H9 (cell line): ENCODE data around the gene CEP250. TPM values are rescaled to one million over a fixed set of nuclear protein-coding genes. Genes with fewer than 3 reads are reported as not detected.

Experiments
- DNase-seq: peaks from one replicate; pipeline ENCODE4 v3.0.0-alpha.2; 2017
- H2AFZ ChIP-seq: one replicate; pipeline ENCODE4 v1.6.1; 2013; ENCODE audit warnings: mild to moderate bottlenecking, low read length, control low read depth, moderate library complexity
- H2AK5ac ChIP-seq: 2 replicates; pipeline ENCODE4 v1.6.1; 2013; ENCODE audit warnings: low read length, control low read depth, mixed read lengths; ENCODE audit not compliant: insufficient read length
- H2BK120ac ChIP-seq: one replicate; pipeline ENCODE4 v1.6.1; 2013; ENCODE audit warnings: low read depth, mild to moderate bottlenecking, low read length, control low read depth, inconsistent platforms; ENCODE audit not compliant: poor library complexity, severe bottlenecking
- H2BK12ac ChIP-seq: 2 replicates; pipeline ENCODE4 v1.6.1; 2013; ENCODE audit warnings: low read length, control low read depth, mixed read lengths, low read depth; ENCODE audit not compliant: insufficient read length
- H2BK15ac ChIP-seq: 2 replicates; pipeline ENCODE4 v1.6.1; 2013; ENCODE audit warnings: low read depth, low read length, control low read depth
- H2BK20ac ChIP-seq: one replicate; pipeline ENCODE4 v1.6.1; 2013; ENCODE audit warnings: low read depth, mild to moderate bottlenecking, low read length, control low read depth, inconsistent platforms; ENCODE audit not compliant: poor library complexity, severe bottlenecking
- H2BK5ac ChIP-seq: 2 replicates; pipeline ENCODE4 v1.6.1; 2013; ENCODE audit warnings: low read length, control low read depth, mixed read lengths; ENCODE audit not compliant: insufficient read length
- H3K14ac ChIP-seq: 2 replicates; pipeline ENCODE4 v1.6.1; 2013; ENCODE audit warnings: low read length, control low read depth; ENCODE audit not compliant: insufficient read depth
- H3K18ac ChIP-seq: 2 replicates; pipeline ENCODE4 v1.6.1; 2013; ENCODE audit warnings: low read depth, mild to moderate bottlenecking, mixed read lengths, low read length, control low read depth; ENCODE audit not compliant: insufficient read length
- H3K23ac ChIP-seq: 2 replicates; pipeline ENCODE4 v1.6.1; 2013; ENCODE audit warnings: low read length, control low read depth, mixed read lengths, low read depth; ENCODE audit not compliant: insufficient read length
- H3K23me2 ChIP-seq: 2 replicates; pipeline ENCODE4 v1.6.1; 2013; ENCODE audit warnings: low read depth, mild to moderate bottlenecking, mixed read lengths, low read length, control low read depth; ENCODE audit not compliant: insufficient read length, poor library complexity, severe bottlenecking
- H3K27ac ChIP-seq: 2 replicates; pipeline ENCODE4 v1.5.1; 2013; ENCODE audit warnings: low read length, control low read depth, mixed read lengths, low read depth; ENCODE audit not compliant: insufficient read length
- H3K27me3 ChIP-seq: 2 replicates; pipeline ENCODE4 v1.6.1; 2013; ENCODE audit warnings: low read length, control low read depth, inconsistent platforms; ENCODE audit not compliant: insufficient read depth
- H3K4ac ChIP-seq: 2 replicates; pipeline ENCODE4 v1.6.1; 2013; ENCODE audit warnings: low read depth, mild to moderate bottlenecking, control low read depth, inconsistent platforms, low read length, moderate library complexity
- H3K4me1 ChIP-seq: 2 replicates; pipeline ENCODE4 v1.6.1; 2013; ENCODE audit warnings: low read length, control low read depth, inconsistent platforms; ENCODE audit not compliant: insufficient read depth
- H3K4me2 ChIP-seq: 2 replicates; pipeline ENCODE4 v1.6.1; 2013; ENCODE audit warnings: low read length, control low read depth, mixed read lengths; ENCODE audit not compliant: insufficient read length, insufficient read depth
- H3K56ac ChIP-seq: 2 replicates; pipeline ENCODE4 v1.6.1; 2013; ENCODE audit warnings: low read depth, mild to moderate bottlenecking, mixed read lengths, low read length, control low read depth; ENCODE audit not compliant: insufficient read length
- H3K79me1 ChIP-seq: 2 replicates; pipeline ENCODE4 v1.6.1; 2013; ENCODE audit warnings: low read depth, mild to moderate bottlenecking, moderate library complexity, low read length, control low read depth, inconsistent platforms; ENCODE audit not compliant: insufficient read depth, poor library complexity, severe bottlenecking
- H3K79me2 ChIP-seq: 2 replicates; pipeline ENCODE4 v1.6.1; 2013; ENCODE audit warnings: low read length, control low read depth, inconsistent platforms; ENCODE audit not compliant: insufficient read depth
- H3K9ac ChIP-seq: 2 replicates; pipeline ENCODE4 v1.6.1; 2013; ENCODE audit warnings: low read length, control low read depth, mixed read lengths; ENCODE audit not compliant: insufficient read length; ENCODE audit errors: extremely low read depth
- H3K9me3 ChIP-seq: one replicate; pipeline ENCODE4 v1.6.1; 2013; ENCODE audit warnings: low read depth, low read length, inconsistent platforms; ENCODE audit not compliant: control insufficient read depth
- H3T11ph ChIP-seq: one replicate; pipeline ENCODE4 v1.6.1; 2013; ENCODE audit warnings: mild to moderate bottlenecking, low read length, control low read depth, inconsistent platforms
- H4K20me1 ChIP-seq: one replicate; pipeline ENCODE4 v1.6.1; 2013; ENCODE audit not compliant: control insufficient read depth, insufficient read length, insufficient read depth
- H4K5ac ChIP-seq: 2 replicates; pipeline ENCODE4 v1.6.1; 2013; ENCODE audit warnings: low read depth, mild to moderate bottlenecking, mixed read lengths, low read length, control low read depth; ENCODE audit not compliant: insufficient read length
- H4K8ac ChIP-seq: replicated peaks from 2 replicates; pipeline ENCODE4 v1.6.1; 2013; ENCODE audit warnings: low read length, control low read depth, mixed read lengths, low read depth; ENCODE audit not compliant: insufficient read length
- H4K91ac ChIP-seq: 2 replicates; pipeline ENCODE4 v1.6.1; 2013; ENCODE audit warnings: low read depth, mild to moderate bottlenecking, moderate library complexity, mixed read lengths, low read length, control low read depth; ENCODE audit not compliant: insufficient read length
- H3K27ac Mint-ChIP-seq, 3 experiments: 2 replicates in 2 of 3; 3 replicates in 1 of 3; pipeline ENCODE4 v1.8.0; 2020 to 2021; ENCODE audit warnings: mixed read lengths in 3 of 3, mild to moderate bottlenecking in 1 of 3, moderate library complexity in 1 of 3
- H3K27me3 Mint-ChIP-seq: 2 replicates; pipeline ENCODE4 v1.8.0; 2021; ENCODE audit warnings: low read depth, mild to moderate bottlenecking, moderate library complexity, mixed read lengths
- H3K36me3 Mint-ChIP-seq, 3 experiments: 2 replicates in 2 of 3; 3 replicates in 1 of 3; pipeline ENCODE4 v1.8.0; 2020 to 2021; ENCODE audit warnings: low read depth in 3 of 3, mixed read lengths in 3 of 3; ENCODE audit not compliant: insufficient read depth in 1 of 3
- H3K4me1 Mint-ChIP-seq, 2 experiments: 2 replicates each; pipeline ENCODE4 v1.8.0; 2020; ENCODE audit warnings: mixed read lengths in 2 of 2
- H3K4me3 Mint-ChIP-seq, 2 experiments: 2 replicates in 1 of 2; 3 replicates in 1 of 2; pipeline ENCODE4 v1.8.0; 2020 to 2021; ENCODE audit warnings: mild to moderate bottlenecking in 2 of 2, mixed read lengths in 2 of 2, moderate library complexity in 1 of 2
- H3K9me3 Mint-ChIP-seq, 2 experiments: 2 replicates in 1 of 2; 3 replicates in 1 of 2; pipeline ENCODE4 v1.8.0; 2020; ENCODE audit warnings: mild to moderate bottlenecking in 2 of 2, mixed read lengths in 2 of 2, moderate library complexity in 1 of 2
- WGBS: extraction: QIAGEN DNeasy Blood & Tissue Kit; methylation state at CpG from one replicate; pipeline ENCODE4 v1.1.7; 2013; ENCODE audit warnings: missing lambda C conversion rate, low lambda C conversion rate, mixed read lengths; ENCODE audit not compliant: insufficient read length; ENCODE audit errors: extremely low coverage; 5-methylcytosine and 5-hydroxymethylcytosine counted together
- total RNA-seq: library from RNA; stranded (reverse); gene quantifications from 2 replicates; pipeline ENCODE4 v1.2.1, GENCODE V29; 2021
- TF ChIP-seq, protein P1 (sequence below): fragments of 200-600 bp; sonication (generic); conservative IDR thresholded peaks from 3 replicates; pipeline ENCODE4 v1.8.0; 2021; ENCODE audit warnings: antibody characterized with exemption, mild to moderate bottlenecking

Gene CEP250
- total RNA-seq, 1 experiment from 2014 or later, result 29.8 TPM

DNA sequence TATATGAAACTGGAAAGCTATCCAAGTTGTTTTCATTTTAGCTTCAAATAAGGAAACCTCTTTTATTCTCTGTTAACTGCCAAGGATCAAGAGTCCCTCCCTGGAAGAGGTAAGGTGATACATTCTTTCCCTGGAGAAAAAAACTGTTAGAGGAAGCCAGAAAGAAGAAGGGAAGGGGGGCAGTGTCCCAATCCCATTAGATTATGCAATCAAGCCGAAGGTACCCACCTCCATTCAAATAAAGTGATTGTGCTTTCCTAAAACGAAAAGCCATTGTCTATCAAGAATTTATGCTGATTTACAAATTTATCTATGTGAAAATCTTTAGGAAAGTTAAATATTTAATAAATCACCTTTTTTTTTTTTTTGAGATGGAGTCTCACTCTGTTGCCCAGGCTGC, 34.1 kb upstream of the CEP250 start:
- H2BK120ac ChIP-seq, result no peak overlapping the region
- WGBS, result no CpG with 5 or more reads among the region's 2 CpGs
- no peak overlapping the region for H3K4me3 Mint-ChIP-seq

More for the DNA sequence above, 34.1 kb upstream of the CEP250 start:
- Histone ChIP-seq H2BK12ac (no peak overlapping the region), H3K79me1 (no peaks in the 10 kb centered on the region), H3K27ac (no peak overlapping the region), H3K23me2 (no peaks in the 10 kb centered on the region), H4K5ac (no peak overlapping the region), H3K56ac (no peak overlapping the region), H3K4me1 (no peaks in the 10 kb centered on the region), H4K8ac (no peak overlapping the region), H3T11ph (no peak overlapping the region), H3K9me3 (no peaks in the 10 kb centered on the region), H2BK20ac (no peak overlapping the region), H2BK15ac (no peak overlapping the region), H3K4me2 (no peak overlapping the region), H4K20me1 (no peaks in the 10 kb centered on the region), H3K23ac (no peak overlapping the region), H3K18ac (no peak overlapping the region), H2BK5ac (no peak overlapping the region), H2AFZ (no peak overlapping the region), H3K4ac (no peak overlapping the region), H3K27me3 (no peaks in the 10 kb centered on the region), H3K9ac (no peak overlapping the region), H3K79me2 (no peaks in the 10 kb centered on the region), H4K91ac (no peak overlapping the region), H2AK5ac (no peak overlapping the region), H3K14ac (no peak overlapping the region)
- 0 out of 5 replicates have a peak, but pooled peaks cover 0 to 3% of the 10 kb centered on the region in 2 experiments for H3K9me3 Mint-ChIP-seq
- DNase-seq, result no peak
- no peak overlapping the region for H3K27ac Mint-ChIP-seq
- H3K27me3 Mint-ChIP-seq, result peaks cover 14% of the 10 kb centered on the region
- H3K36me3 Mint-ChIP-seq, result no peaks in the 10 kb centered on the region
- TF ChIP-seq, protein P1, sequence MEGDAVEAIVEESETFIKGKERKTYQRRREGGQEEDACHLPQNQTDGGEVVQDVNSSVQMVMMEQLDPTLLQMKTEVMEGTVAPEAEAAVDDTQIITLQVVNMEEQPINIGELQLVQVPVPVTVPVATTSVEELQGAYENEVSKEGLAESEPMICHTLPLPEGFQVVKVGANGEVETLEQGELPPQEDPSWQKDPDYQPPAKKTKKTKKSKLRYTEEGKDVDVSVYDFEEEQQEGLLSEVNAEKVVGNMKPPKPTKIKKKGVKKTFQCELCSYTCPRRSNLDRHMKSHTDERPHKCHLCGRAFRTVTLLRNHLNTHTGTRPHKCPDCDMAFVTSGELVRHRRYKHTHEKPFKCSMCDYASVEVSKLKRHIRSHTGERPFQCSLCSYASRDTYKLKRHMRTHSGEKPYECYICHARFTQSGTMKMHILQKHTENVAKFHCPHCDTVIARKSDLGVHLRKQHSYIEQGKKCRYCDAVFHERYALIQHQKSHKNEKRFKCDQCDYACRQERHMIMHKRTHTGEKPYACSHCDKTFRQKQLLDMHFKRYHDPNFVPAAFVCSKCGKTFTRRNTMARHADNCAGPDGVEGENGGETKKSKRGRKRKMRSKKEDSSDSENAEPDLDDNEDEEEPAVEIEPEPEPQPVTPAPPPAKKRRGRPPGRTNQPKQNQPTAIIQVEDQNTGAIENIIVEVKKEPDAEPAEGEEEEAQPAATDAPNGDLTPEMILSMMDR, result no peak
- H3K4me1 Mint-ChIP-seq, result no peaks in the 10 kb centered on the region
